ENCODE measurements around the gene ERCC4.

ERCC4 gene

DNA sequence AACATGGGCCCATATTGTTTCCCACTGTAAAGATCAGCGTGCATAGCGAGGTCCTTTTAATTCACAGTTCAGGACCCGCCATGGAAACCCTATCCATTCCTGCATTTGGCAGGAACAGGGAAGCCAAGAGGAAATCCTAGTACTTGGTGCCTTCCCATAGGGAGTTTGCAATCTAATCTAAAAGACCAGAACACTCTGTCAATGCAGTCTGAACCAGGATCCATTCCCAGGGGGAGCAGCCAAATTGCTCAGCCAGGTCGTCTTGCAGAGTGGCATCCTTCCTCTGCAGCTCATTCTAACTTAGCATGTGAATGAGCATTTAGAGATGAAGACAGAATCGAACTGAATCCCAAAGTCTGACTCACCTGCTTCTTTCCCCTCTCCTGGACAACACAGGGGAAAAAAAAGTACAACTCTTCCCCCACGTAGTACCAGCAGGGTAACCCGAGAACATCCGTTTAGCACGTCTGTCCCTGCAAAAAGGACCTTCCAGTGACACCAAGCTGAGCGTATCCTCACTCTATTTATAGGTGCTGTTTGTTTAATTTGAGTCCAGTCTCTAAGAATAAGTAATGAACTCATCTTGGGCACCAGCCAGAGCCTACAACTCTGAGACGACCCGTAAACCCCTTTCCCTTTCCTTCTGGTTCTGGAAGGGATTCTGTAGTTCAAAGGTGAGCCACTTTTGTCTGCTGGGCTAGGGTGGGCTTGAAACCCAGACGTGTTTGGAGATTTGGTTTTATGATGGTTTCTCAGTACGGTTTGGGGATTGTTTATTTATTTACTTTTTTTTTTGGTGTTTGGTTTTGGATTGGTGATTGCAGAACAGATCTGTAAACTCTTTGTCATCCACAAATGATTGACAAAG, 74.5 kb downstream of the ERCC4 start:
- DNase-seq (ENCODE audit: low read depth) = no peak

DNA sequence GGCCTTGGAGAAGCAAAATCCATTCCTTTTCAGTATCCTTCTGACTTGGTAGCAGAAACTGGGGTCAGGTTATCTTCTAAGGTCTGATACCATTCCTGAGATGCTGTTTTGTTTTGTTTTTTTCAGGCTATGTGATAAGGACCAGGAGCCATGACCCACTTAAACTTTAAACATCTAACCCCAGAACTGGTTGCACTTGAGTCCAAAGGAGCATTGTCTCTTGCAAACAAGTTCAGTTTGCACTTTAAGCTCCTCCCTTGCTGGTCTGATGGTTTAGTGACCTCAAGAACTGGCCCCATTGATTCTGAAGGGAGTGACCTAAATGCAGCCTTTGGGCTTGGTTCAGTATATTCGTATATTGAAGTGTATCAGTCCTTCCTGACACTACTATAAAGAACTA, 75.2 kb downstream of the ERCC4 start:
- no peak for DNase-seq (ENCODE audit: low read depth)

DNA sequence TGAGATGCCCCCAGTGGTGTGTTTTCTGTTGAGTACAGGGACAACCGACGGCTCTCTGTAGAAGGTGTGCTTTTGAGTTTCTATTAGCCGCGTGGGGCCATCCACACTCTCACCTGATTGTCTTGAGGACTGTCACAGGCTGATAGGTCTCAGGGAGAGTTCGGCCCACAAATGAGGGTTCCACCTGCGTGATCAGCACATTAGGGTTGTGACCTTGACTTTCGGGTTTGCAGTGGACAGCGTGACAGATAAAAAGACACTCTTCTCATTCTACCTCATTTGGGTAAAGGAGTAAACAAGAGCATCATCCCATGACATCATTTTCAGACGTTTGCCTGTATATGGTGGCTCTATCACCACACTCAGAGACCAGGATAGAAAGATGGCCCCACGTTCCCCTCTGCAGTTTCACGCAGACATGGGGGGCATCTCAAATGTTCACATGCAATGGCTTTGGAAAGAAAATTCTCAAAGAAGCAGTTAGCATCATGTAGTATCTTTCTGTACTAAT, 76.9 kb downstream of the ERCC4 start:
- DNase-seq (ENCODE audit: low read depth) = no peak

DNA sequence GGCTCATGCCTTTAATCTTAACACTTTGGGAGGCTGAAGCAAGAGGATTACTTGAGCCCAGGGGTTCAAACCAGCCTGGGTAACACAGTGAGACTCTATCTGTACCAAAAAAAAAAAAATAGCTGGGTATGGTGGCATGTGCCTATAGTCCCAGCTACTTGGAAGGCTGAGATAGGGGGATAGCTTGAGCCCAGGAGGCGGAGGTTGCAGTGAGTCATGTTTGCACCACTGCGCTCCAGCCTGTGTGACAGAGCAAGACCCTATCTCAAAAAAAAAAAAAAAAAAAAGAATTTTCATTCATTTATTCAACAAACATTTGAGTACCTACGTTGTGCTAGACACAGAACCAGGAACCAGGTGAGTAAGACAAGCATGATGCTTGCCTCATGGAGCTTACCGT, 77.6 kb downstream of the ERCC4 start:
- no peak for DNase-seq (ENCODE audit: low read depth)

DNA sequence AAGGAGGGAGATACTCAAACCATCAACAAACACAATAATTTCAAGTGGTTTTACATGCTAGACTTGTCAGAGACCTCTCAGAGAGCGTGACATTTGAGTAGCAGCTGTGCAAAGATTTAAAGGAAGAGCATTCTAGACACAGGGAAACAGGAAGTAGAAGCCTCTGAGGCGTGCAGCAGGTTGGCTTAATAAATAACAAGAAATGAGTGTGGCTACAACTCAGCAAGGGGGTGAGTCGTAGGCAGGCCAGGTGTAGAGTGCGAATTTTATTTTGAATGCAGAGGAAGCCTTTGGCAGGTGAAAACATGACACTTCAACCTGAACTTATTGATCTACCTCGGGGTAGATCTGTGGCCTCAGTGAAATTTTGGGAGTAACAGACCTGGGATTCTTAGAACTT, 78.0 kb downstream of the ERCC4 start:
- DNase-seq (ENCODE audit: low read depth) = no peak

DNA sequence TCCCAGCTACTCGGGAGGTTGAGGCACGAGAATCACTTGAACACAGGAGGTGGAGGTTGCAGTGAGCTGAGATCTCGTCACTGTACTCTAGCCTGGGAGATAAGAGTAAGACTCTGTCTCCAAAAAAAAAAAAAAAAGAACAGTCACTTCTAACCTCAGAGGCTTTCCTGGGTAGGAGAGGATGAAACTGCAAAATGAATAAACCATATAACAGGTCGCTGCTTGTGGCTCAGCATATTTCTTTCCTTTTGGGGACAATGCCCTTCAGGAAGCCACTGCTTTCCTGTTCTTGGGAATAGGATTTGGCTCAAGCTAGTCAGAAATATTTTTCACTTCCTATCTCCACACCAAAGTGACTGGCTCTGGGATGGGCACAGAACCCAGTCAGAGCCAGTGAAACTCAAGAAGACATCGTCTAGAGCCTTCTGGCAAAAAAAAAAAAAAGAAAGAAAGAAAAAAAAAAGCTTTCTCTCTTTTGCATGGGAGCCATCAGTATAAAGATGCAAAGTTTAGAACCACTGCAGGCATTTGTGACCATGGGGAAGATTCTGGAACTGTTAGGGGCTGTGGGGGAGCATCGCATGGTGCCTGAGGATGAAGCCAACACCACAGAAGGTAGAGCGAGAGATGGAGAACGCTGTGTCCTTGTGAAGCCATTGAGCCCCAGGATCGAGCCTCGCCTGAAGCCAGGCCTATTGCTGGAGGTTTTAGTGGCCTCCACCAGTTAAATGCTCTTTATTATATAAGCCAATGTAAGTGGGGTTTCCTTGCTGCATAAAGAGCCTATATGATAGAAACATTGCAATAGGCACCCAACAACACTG, 79.3 kb downstream of the ERCC4 start:
- DNase-seq (ENCODE audit: low read depth) = no peak

DNA sequence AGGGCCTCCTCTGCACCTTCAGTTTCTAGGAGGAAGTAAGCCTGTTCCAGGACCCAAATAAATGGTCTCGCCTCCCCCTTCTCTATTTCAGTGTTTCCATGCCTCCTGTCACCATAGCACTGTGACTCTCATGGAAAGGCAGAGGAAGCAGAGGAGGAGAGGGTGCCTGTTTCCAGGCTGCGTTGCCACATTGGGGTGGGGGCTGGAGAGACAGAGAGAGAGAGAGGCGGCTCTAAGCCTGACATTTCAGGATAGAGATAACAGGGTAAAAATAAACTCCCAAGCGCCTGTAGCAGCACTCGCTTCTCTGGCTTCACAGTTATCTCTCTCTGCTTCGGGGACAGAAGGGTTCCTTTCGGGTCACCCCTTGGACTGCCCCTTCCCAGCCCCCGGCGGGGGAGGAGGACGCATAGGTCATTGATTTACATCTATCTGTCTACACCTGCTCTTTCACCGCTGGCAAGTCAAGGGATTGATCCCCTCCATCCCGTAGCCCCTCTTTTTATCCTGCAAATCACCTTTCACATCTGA, 80.0 kb downstream of the ERCC4 start:
- DNase-seq (ENCODE audit: low read depth) = no peak

DNA sequence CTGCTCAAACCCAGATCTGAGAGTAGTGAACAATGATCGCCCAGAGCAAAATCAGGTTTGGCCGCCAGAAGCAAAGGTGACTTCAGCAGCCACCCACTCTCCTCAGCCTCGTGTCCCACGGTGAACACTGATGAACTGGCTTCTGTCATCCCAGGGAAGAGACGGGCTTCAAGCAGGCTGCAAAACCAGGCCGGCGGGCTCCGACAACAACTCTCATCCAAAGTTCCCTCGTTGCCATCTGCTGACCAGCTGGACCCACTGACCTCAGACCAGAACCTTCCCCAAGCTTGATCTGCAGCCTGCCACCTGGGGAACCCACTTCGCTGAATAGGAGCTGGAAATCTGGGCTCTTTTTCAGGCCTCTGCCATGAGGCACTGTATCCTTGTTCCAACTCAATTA, 81.6 kb downstream of the ERCC4 start:
- DNase-seq (ENCODE audit: low read depth) = no peak

Measured in fibroblast of the conjunctiva (primary cell).